Spinal cord (tissue), 10 donors: ENCODE results near the gene MRPL40. TPM values are rescaled to one million over a fixed set of nuclear protein-coding genes. Genes with fewer than 3 reads are reported as not detected.
A peak's percentile ranks its signal among the peaks of the same experiment; 100 is the strongest.

Experiments used
- DNase-seq, 6 donors: peaks; one replicate each; pipeline versions ENCODE4 v3.0.0 to v3.0.0-alpha.2; 2013 to 2015; ENCODE audit warnings: low spot score in 6 of 6, low read depth in 4 of 6
- H3K27ac ChIP-seq: one replicate; pipeline ENCODE4 v1.5.1; 2013; ENCODE audit warnings: low read depth, low read length, control low read depth
- H3K27me3 ChIP-seq: one replicate; pipeline ENCODE4 v1.6.1; 2013; ENCODE audit warnings: low read length; ENCODE audit not compliant: control insufficient read depth, insufficient read depth
- H3K36me3 ChIP-seq: one replicate; pipeline ENCODE4 v1.6.1; 2013; ENCODE audit warnings: low read length; ENCODE audit not compliant: control insufficient read depth, insufficient read depth
- H3K4me1 ChIP-seq: one replicate; pipeline ENCODE4 v1.6.1; 2013; ENCODE audit warnings: low read length; ENCODE audit not compliant: control insufficient read depth, insufficient read depth
- H3K4me3 ChIP-seq: one replicate; pipeline ENCODE4 v1.5.1; 2013; ENCODE audit warnings: low read depth, low read length, control low read depth
- H3K9me3 ChIP-seq: one replicate; pipeline ENCODE4 v1.6.1; 2013; ENCODE audit warnings: low read length; ENCODE audit not compliant: control insufficient read depth, insufficient read depth
- WGBS: methylation state at CpG from one replicate; pipeline ENCODE4 v1.1.5; 2013; ENCODE audit warnings: missing lambda C conversion rate; ENCODE audit not compliant: insufficient coverage; 5-methylcytosine and 5-hydroxymethylcytosine counted together
- polyA plus RNA-seq, 2 donors: library from polyadenylated mRNA; unstranded; fragments of 120-200 nt; gene quantifications; one replicate each; pipeline ENCODE4 v1.2.1, GENCODE V29; 2013; ENCODE audit not compliant: insufficient read length in 2 of 2
- total RNA-seq, 2 donors: library from RNA; depleted of rRNA in 1 of 2; stranded (reverse); fragments of 120-200 nt in 1 of 2; fragments of >200 nt in 1 of 2; gene quantifications; one replicate each; pipeline versions ENCODE4 v1.2.3 to v1.2.4, GENCODE V29; 2013 to 2014
- donor health status: healthy.

MRPL40 gene
- total and polyA plus RNA-seq, 4 donors = 20.2 to 53.8 (median 36.8) TPM

DNA sequence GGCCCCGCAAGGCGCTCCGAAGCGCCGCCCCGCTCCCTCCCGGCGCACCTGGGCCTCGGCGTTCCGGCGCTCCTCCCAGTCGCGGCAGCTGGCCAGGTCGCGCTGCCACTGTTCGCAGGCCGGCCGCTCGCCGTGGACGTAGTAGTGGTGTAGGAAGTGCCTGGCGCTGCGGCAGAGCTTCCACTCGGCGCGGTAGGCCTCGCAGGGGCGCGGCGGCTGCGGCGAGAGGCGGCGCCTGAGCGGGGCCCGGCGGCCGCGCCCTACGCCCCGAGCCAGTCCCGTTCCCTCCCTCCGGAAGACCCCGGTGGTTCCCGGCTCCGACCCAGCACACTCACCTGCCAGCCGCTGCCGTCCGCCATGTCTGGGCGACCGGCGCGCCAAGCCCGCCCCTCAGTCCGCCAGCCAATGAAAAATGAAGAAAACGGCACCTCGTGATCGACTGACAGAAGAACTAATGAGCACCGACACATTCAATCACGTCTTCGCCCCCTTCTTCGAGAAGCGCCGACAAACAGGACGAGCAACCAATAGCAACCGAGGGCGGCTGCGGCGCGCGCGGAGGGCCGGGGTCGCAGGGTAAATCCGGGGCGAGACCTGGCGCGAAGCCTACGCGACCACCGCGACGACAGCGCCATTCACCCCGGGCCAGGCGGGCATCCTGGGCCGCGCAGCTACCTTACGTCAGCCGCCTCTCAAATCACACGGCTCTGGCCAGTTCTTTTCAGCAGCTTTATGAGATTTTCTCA, 15.2 kb downstream of the MRPL40 start, which contains the start of gene C22orf39:
Gene C22orf39, minus strand, starts transcription at position 382 of the 746 bp plus-strand sequence. Its CDS starts 23 bp downstream, at position 359.
- under 1% methylated on average over 92 of the region's 92 CpGs for WGBS

DNA sequence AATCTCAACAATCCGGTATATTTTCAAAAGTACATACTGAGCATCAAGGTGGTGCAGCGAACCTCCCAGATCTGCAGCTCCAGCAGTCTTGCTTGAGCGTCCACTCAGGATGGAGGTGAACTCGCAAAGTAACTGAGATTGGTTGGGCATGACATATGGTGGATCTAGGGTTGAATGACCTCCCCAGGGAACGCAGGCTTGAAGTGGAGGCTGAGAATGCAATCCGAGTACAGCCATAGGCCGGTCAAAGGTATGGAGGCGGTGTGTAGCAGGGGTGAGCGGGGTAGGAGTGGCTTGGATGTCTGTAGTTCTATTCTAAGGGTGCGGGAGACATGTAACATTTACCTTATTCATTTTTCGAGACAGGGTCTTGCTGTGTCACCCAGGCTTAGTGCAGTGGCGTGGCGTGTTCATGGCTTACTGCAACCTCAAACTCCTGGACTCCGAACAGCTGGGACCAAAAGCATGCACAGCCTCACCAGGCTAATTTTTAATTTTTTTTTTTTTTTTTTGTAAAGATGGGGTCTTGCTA, 15.8 kb downstream of the MRPL40 start:
- peak in 2 of 6 donors; percentile 23 to 84 for DNase-seq
- 22% methylated on average over 11 of the region's 14 CpGs for WGBS
- H3K9me3 ChIP-seq = no peaks in the 10 kb centered on the region
- H3K36me3 ChIP-seq = peaks cover 39% of the 10 kb centered on the region
- peaks cover 28% of the 10 kb centered on the region for H3K4me1 ChIP-seq
- peak overlapping the region; percentile 81 for H3K27ac ChIP-seq
- no peaks in the 10 kb centered on the region for H3K27me3 ChIP-seq
- H3K4me3 ChIP-seq = peak overlapping the region; percentile 51

More for the DNA sequence above, 15.2 kb downstream of the MRPL40 start, which contains the start of gene C22orf39:
- peak; percentile 82 to 99 (median 90) for DNase-seq
- no peaks in the 10 kb centered on the region for H3K27me3 ChIP-seq
- peaks cover 33% of the 10 kb centered on the region for H3K36me3 ChIP-seq
- H3K4me3 ChIP-seq = peak within 1 kb of the TSS; percentile 51
- peaks cover 28% of the 10 kb centered on the region for H3K4me1 ChIP-seq
- peak within 1 kb of the TSS; percentile 81 for H3K27ac ChIP-seq
- no peaks in the 10 kb centered on the region for H3K9me3 ChIP-seq

DNA sequence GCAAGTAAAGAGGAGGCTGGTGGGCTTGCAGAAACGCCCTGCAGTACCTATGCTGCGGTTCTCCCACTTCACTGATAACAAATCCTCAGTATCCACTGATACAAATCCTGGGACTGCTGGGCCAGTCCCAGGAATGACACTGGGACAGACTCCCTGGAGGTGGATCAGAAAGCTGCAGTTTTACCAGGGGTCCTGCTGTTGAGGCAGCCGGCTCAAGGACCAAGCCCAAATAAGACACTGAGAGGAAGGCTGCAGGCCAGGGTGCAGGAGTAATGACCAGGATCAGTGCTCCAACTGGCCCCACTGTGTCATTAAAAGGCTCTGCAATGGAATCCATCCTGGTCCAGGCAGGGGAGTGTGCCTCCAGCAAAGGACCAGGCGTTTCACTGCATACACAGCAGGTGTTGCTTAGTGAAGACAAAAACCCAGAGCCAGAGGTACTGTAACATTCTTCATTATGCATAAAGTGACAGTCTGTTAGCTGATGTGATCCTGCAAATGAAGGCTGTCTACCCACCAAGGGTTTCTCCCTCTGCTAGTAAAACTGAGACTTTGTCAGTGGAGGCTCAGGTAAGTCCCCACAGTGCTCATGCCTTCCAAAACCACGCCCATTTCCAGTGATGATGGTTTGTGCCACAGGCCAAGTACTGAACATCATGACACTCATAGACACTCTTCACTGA, 16.5 kb downstream of the MRPL40 start:
- H3K36me3 ChIP-seq = peaks cover 40% of the 10 kb centered on the region
- no peaks in the 10 kb centered on the region for H3K9me3 ChIP-seq
- no peak overlapping the region for H3K4me3 ChIP-seq
- H3K4me1 ChIP-seq = peaks cover 28% of the 10 kb centered on the region
- no peaks in the 10 kb centered on the region for H3K27me3 ChIP-seq
- no peak for DNase-seq
- H3K27ac ChIP-seq = no peak overlapping the region
- 53% methylated on average over 4 of the region's 5 CpGs for WGBS

DNA sequence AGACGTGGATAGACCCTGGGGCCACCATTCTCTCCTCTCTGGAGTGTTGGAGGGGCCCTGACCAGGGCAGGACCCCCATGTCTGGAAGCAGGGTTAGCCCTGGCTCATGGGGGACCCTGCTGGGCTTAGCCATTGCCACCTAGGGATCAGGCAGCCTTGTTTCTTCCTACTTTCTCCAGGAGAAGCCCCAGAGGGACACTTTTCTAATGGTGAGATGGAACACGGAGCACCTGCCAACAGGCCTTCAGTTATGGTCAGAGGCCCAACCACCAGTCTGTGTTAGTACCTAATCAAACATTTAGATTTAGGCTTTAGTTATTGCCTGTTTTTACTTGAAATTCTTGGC, 17.1 kb downstream of the MRPL40 start:
- Histone ChIP-seq H3K27me3 (no peaks in the 10 kb centered on the region), H3K4me1 (peaks cover 28% of the 10 kb centered on the region), H3K4me3 (no peak overlapping the region), H3K27ac (no peak overlapping the region), H3K9me3 (no peaks in the 10 kb centered on the region), H3K36me3 (peaks cover 40% of the 10 kb centered on the region)
- WGBS = 83% methylated on average over 1 of the region's 2 CpGs
- DNase-seq = no peak

DNA sequence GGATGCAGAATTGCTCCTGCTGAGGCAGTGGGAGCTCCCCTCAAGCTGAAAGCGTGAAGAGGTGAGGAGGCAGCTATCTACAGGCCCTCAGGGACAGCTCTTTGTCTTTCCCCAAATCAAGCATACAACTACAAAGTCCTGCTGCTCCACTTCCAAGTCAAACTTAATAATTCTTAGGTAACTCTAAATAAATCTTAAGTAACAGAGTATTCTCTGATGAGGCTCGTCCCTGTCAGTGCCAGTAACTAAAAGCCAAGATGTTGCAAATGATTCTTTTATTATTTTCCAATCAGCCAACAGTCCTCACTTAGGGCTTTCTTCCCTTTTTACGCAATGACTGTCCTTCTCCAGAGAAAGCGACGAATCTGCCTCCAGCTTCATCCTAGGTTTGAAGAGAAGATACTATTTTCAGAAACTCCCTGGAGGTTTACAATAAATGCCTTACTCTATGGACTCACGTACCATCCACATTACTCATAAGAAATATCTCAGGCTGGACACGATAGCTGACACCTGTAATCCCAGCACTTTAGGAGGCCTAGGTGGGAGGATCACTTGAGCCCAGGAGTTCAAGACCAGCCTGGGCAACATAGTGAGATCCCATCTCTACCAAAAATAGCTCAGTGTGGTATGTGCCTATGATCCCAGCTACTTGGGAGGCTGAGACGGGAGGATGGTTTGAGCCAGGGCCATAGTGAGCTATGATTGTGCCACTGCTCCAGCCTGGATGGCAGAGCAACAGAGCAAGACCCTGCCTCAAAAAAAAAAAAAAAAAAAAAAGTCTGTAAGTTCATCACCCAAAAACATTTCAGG, 18.2 kb downstream of the MRPL40 start:
- 92% methylated on average over 2 of the region's 8 CpGs for WGBS
- DNase-seq = no peak
- Histone ChIP-seq H3K27ac (no peak overlapping the region), H3K9me3 (no peaks in the 10 kb centered on the region), H3K4me3 (no peak overlapping the region), H3K27me3 (no peaks in the 10 kb centered on the region), H3K36me3 (peaks cover 44% of the 10 kb centered on the region), H3K4me1 (peaks cover 27% of the 10 kb centered on the region)

DNA sequence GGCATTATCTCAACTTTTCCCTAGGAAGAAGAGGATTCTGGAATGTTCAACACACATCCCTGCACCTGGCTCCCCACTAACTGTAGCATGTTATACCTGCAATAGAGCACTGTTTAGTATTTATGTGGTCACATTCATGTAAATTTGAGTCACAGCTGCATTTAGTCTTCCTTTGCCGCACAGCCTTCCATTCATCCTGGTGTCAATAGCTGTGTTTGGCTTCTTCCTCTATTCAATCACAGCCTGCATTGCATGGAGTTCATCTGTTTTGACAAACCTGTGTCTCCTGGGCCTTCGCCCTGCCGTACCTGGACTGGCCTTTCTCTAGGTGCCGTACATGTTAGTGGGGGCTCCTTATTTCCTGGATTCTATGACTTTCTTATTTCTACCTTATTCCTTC, 19.2 kb downstream of the MRPL40 start:
- Histone ChIP-seq H3K4me1 (peaks cover 18% of the 10 kb centered on the region), H3K27ac (no peak overlapping the region), H3K36me3 (peaks cover 50% of the 10 kb centered on the region), H3K4me3 (no peak overlapping the region), H3K9me3 (no peaks in the 10 kb centered on the region), H3K27me3 (no peaks in the 10 kb centered on the region)
- WGBS = 57% methylated on average over 1 of the region's 4 CpGs
- no peak for DNase-seq

DNA sequence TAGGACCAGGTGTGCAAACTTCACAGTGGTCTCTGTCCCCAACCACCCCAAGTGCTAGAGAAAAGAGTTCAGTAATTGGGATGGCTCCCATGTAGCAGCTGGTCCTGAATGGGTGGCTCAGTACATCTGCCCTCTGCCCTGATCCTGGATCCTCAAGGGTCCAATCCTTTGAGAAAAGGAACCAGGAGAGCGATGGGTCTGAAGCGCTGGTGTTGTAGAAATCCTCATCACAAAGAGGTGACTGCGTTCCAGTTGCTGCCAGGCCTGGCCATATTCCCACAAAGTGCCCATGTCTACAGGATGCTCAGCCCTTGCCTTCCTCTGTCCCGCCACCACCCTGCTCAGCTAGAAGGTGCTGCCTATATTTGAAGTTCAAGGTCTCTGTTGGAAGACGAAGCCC, 21.4 kb downstream of the MRPL40 start:
- Histone ChIP-seq H3K4me3 (no peak overlapping the region), H3K27me3 (no peaks in the 10 kb centered on the region), H3K9me3 (no peaks in the 10 kb centered on the region), H3K36me3 (peaks cover 66% of the 10 kb centered on the region), H3K4me1 (peaks cover 7% of the 10 kb centered on the region), H3K27ac (no peak overlapping the region)
- 98% methylated on average over 5 of the region's 5 CpGs for WGBS
- no peak for DNase-seq

DNA sequence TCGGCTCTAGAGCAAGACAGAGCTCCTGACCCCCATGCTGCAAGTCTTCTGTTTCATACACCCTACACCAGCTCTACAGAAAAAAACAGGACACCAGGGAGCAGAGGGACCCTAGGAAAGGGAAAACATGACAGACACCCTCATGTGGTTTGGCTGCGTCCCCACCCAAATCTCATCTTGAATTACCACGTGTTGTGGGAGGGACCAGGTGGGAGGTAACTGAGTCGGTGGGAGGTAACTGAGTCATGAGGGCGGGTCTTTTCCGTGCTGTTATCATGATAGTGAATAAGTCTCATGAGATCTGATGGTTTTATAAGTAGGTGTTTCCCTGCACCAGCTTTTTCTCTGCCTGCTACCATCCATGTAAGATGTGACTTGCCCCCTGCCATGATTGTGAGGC, 21.8 kb downstream of the MRPL40 start:
- Histone ChIP-seq H3K27ac (no peak overlapping the region), H3K27me3 (no peaks in the 10 kb centered on the region), H3K4me1 (peaks cover 3% of the 10 kb centered on the region), H3K36me3 (peaks cover 67% of the 10 kb centered on the region), H3K4me3 (no peak overlapping the region), H3K9me3 (no peaks in the 10 kb centered on the region)
- 82% methylated on average over 5 of the region's 6 CpGs for WGBS
- DNase-seq = no peak

DNA sequence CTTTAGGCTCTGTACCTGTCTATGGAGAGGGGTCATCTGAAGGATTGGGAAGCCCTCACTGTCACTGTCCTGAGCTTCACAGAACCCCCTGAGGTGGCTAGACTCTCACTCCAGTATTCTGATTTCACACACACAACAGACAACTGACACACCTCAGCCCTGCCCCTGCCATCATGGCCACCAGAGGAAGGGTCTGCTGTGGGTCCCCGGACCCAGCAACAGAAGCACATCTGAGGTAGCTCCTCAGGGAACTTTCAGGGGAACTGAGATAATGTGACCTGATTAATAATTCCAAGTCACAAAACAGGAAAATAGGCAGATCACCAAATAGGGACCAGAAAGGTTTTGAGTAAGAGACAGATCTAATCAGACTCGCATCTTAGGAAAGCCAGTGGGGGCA, 22.7 kb downstream of the MRPL40 start:
- H3K4me1 ChIP-seq = no peaks in the 10 kb centered on the region
- DNase-seq = no peak
- 93% methylated on average over 1 of the region's 2 CpGs for WGBS
- H3K27me3 ChIP-seq = no peaks in the 10 kb centered on the region
- no peaks in the 10 kb centered on the region for H3K9me3 ChIP-seq
- H3K36me3 ChIP-seq = peaks cover 68% of the 10 kb centered on the region
- no peak overlapping the region for H3K27ac ChIP-seq
- no peak overlapping the region for H3K4me3 ChIP-seq
